HepG2 (cell line): ENCODE measurements around the gene ZNF433. TPM values are rescaled to one million over a fixed set of nuclear protein-coding genes. Genes with fewer than 3 reads are reported as not detected.

Experiments
- BCL3 ChIP-seq: sonication (generic); formaldehyde crosslinking; IDR thresholded peaks from 2 replicates; pipeline ENCODE4 v1.5.1; 2020; ENCODE audit warnings: mild to moderate bottlenecking, missing genetic modification reagents, moderate library complexity
- DR1 ChIP-seq: sonication (generic); formaldehyde crosslinking; IDR thresholded peaks from 2 replicates; pipeline ENCODE4 v1.8.0; 2021; ENCODE audit warnings: mild to moderate bottlenecking, missing genetic modification reagents, inconsistent platforms
- HMGXB3 ChIP-seq: sonication (generic); formaldehyde crosslinking; IDR thresholded peaks from 2 replicates; pipeline ENCODE4 v1.4.0; 2020; ENCODE audit warnings: missing genetic modification reagents, borderline replicate concordance
- KAT8 ChIP-seq: IDR thresholded peaks from 2 replicates; pipeline ENCODE4 v1.6.1; 2016; ENCODE audit warnings: missing genetic modification reagents, missing compliant biosample characterization
- MATR3 ChIP-seq: sonication (generic); formaldehyde crosslinking; IDR thresholded peaks from 2 replicates; pipeline ENCODE4 v1.4.0; 2020; ENCODE audit warnings: missing genetic modification reagents
- PLRG1 ChIP-seq: fragments of 450-650 bp; conservative IDR thresholded peaks from 2 replicates; pipeline ENCODE4 v1.6.1; 2016
- PRDM4 ChIP-seq: sonication (generic); formaldehyde crosslinking; IDR thresholded peaks from 2 replicates; pipeline ENCODE4 v1.9.0; 2021; ENCODE audit warnings: missing genetic modification reagents, borderline replicate concordance
- SP5 ChIP-seq: IDR thresholded peaks from 2 replicates; pipeline ENCODE4 v1.6.1; 2016; ENCODE audit warnings: low read depth, borderline replicate concordance
- TEAD3 ChIP-seq: optimal IDR thresholded peaks from 2 replicates; pipeline ENCODE3; 2016; ENCODE audit warnings: borderline replicate concordance
- THAP7 ChIP-seq: sonication (generic); formaldehyde crosslinking; IDR thresholded peaks from 2 replicates; pipeline ENCODE4 v1.8.1; 2023; ENCODE audit warnings: mild to moderate bottlenecking, missing genetic modification reagents
- THYN1 ChIP-seq: sonication (generic); formaldehyde crosslinking; IDR thresholded peaks from 2 replicates; pipeline ENCODE4 v1.8.1; 2023; ENCODE audit warnings: low read depth, mild to moderate bottlenecking, moderate library complexity, missing genetic modification reagents, borderline replicate concordance
- ZFYVE20 ChIP-seq: sonication (generic); formaldehyde crosslinking; IDR thresholded peaks from 2 replicates; pipeline ENCODE4 v1.8.0; 2023; ENCODE audit warnings: low read depth, mild to moderate bottlenecking, moderate library complexity, missing genetic modification reagents, borderline replicate concordance
- ZNF331 ChIP-seq: sonication (generic); formaldehyde crosslinking; IDR thresholded peaks from 2 replicates; pipeline ENCODE4 v1.4.0; 2020; ENCODE audit warnings: missing genetic modification reagents
- ZNF609 ChIP-seq: sonication (generic); formaldehyde crosslinking; IDR thresholded peaks from 2 replicates; pipeline ENCODE4 v1.4.0; 2020; ENCODE audit warnings: mild to moderate bottlenecking, missing genetic modification reagents, borderline replicate concordance
- ZNF879 ChIP-seq: sonication (generic); formaldehyde crosslinking; IDR thresholded peaks from 2 replicates; pipeline ENCODE4 v1.8.1; 2023; ENCODE audit warnings: missing genetic modification reagents
- polyA plus RNA-seq, 8 experiments: library from polyadenylated mRNA; depleted of rRNA in 3 of 8; stranded (reverse) in 7 of 8; unstranded in 1 of 8; fragments of >200 nt; fragmentation: Illumina TruSeq in 4 of 8; extraction: Trizol in 4 of 8; gene quantifications; 2 replicates each; pipeline versions ENCODE4 v1.2.1 to v1.2.3, GENCODE V29; 2011 to 2016; ENCODE audit warnings: low read depth in 4 of 8, missing spikeins in 1 of 8, mixed read lengths in 1 of 8; ENCODE audit not compliant: insufficient read depth in 1 of 8
- total RNA-seq, 5 experiments: library from RNA; depleted of rRNA; stranded (reverse); fragments of >200 nt; fragmentation: Illumina TruSeq; extraction: Trizol; gene quantifications; 2 replicates each; pipeline ENCODE4 v1.2.3, GENCODE V29; 2016; ENCODE audit warnings: low read depth in 1 of 5

Gene ZNF433
- total and polyA plus RNA-seq, 2 of the 13 experiments (the other 11 are each of a cell fraction or from before 2014, with no cell fraction given), result 1.8 to 4.9 TPM

- TF ChIP-seq BCL3 (peak; percentile 36; the same call in 1 of the 2 replicates), ZNF609 (no peak), MATR3 (CRISPR knock-in tag) (no peak), ZFYVE20 (no peak), TEAD3 (CRISPR knock-in tag) (peak; percentile 75), SP5 (CRISPR knock-in tag) (peak; percentile 46; the same call in 1 of the 2 replicates), THYN1 (CRISPR knock-in tag) (no peak), PLRG1 (no peak), KAT8 (CRISPR knock-in tag) (peak; percentile 82), ZNF331 (CRISPR knock-in tag) (peak; percentile 88), ZNF879 (0 out of 2 replicates have a peak, but pooled peaks have one; percentile 54), THAP7 (CRISPR knock-in tag) (peak; percentile 71; the same call in 1 of the 2 replicates), DR1 (CRISPR knock-in tag) (peak; percentile 92), HMGXB3 (CRISPR knock-in tag) (peak; percentile 69; the same call in 1 of the 2 replicates), PRDM4 (CRISPR knock-in tag) (no peak)
These were observed 17.2 kb upstream of the ZNF433 start, which contains the start of gene ZNF878 (continued) for GRCh38 chr19:12052497-12053169.
